ENCODE data around the gene CD69. TPM values are rescaled to one million over a fixed set of nuclear protein-coding genes. Genes with fewer than 3 reads are reported as not detected.

CD69 gene
- total RNA-seq, 3 donors from 2014 or later, result 7.4 to 21.4 (median 11.5) TPM

GRCh38 chr12:9805883-9806282, 45.2 kb upstream of the CD69 start:
- Histone ChIP-seq H3K27me3 (no peaks in the 10 kb centered on the region), H3K4me1 (no peaks in the 10 kb centered on the region), H3K4me3 (no peak overlapping the region), H3K36me3 (no peaks in the 10 kb centered on the region), H3K27ac (no peak overlapping the region), H3K9me3 (no peaks in the 10 kb centered on the region)
- intact Hi-C loops (cut with DNase I; ENCODE audit: low total_unique reads), result no loop called here
- no peak for DNase-seq (ENCODE audit: low spot score in 2 of 2)
- TF ChIP-seq CTCF (IDR thresholded peaks at IDR 0.05), result no peak
- TF ChIP-seq POLR2A (IDR thresholded peaks at IDR 0.05), result no peak
- TF ChIP-seq POLR2AphosphoS5 (IDR thresholded peaks at IDR 0.05), result no peak

- Histone ChIP-seq H3K27ac (no peak overlapping the region), H3K9me3 (no peaks in the 10 kb centered on the region), H3K36me3 (no peaks in the 10 kb centered on the region), H3K27me3 (no peaks in the 10 kb centered on the region), H3K4me1 (no peaks in the 10 kb centered on the region), H3K4me3 (no peak overlapping the region)
- TF ChIP-seq CTCF (IDR thresholded peaks at IDR 0.05) (no peak), POLR2AphosphoS5 (IDR thresholded peaks at IDR 0.05) (no peak), POLR2A (IDR thresholded peaks at IDR 0.05) (no peak)
- no peak for DNase-seq (ENCODE audit: low spot score in 2 of 2)
- intact Hi-C loops (cut with DNase I; ENCODE audit: low total_unique reads), result no loop called here
Observed at GRCh38 chr12:9799961-9800360, 39.3 kb upstream of the CD69 start.

- DNase-seq (ENCODE audit: low spot score in 2 of 2), result peak in 1 of 2 donors; percentile 45
- H3K4me1 ChIP-seq, result no peaks in the 10 kb centered on the region
- intact Hi-C loops (cut with DNase I; ENCODE audit: low total_unique reads), result no loop called here
- H3K36me3 ChIP-seq, result no peaks in the 10 kb centered on the region
- H3K9me3 ChIP-seq, result no peaks in the 10 kb centered on the region
- TF ChIP-seq CTCF (IDR thresholded peaks at IDR 0.05) (peak in 2 of 3 donors; percentile 47 to 51), POLR2AphosphoS5 (IDR thresholded peaks at IDR 0.05) (no peak)
- no peak overlapping the region for H3K27ac ChIP-seq
- H3K27me3 ChIP-seq, result no peaks in the 10 kb centered on the region
- no peak overlapping the region for H3K4me3 ChIP-seq
Observed at GRCh38 chr12:9797722-9798619, 37.3 kb upstream of the CD69 start.

- intact Hi-C loops (cut with DNase I; ENCODE audit: low total_unique reads), result no loop called here
- H3K4me1 ChIP-seq, result no peaks in the 10 kb centered on the region
Observed at GRCh38 chr12:9796971-9797370, 36.3 kb upstream of the CD69 start.

More at GRCh38 chr12:9796971-9797370, 36.3 kb upstream of the CD69 start:
- DNase-seq (ENCODE audit: low spot score in 2 of 2), result no peak
- no peak overlapping the region for H3K4me3 ChIP-seq
- no peaks in the 10 kb centered on the region for H3K36me3 ChIP-seq
- no peaks in the 10 kb centered on the region for H3K9me3 ChIP-seq
- no peak for TF ChIP-seq POLR2A (IDR thresholded peaks at IDR 0.05)
- no peak for TF ChIP-seq CTCF (IDR thresholded peaks at IDR 0.05)
- no peak for TF ChIP-seq POLR2AphosphoS5 (IDR thresholded peaks at IDR 0.05)
- no peak overlapping the region for H3K27ac ChIP-seq
- no peaks in the 10 kb centered on the region for H3K27me3 ChIP-seq
